ENCODE results near the gene XPR1. TPM values are rescaled to one million over a fixed set of nuclear protein-coding genes. Genes with fewer than 3 reads are reported as not detected.
A peak's percentile ranks its signal among the peaks of the same experiment; 100 is the strongest.

The XPR1 gene
- total RNA-seq, 1 experiment from 2014 or later, result 39.7 TPM

DNA sequence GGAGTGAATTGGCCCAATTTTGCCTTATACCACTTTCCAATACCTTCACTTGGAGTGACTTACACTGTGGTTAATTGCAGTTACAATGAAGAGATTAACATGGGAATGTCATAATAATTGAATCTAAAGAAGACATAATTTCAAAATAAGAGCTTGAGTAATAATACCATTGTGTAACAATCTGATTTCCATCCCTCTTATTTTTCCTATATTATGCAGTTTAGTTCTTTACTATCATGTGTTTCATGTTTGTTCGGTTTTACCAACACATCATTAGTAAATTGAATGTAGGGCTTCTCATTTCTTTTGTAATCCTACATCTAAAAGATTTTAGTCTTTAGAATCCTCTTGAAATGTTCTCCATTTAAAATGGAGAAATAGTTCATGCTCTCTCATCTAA is 19.2 kb upstream of the XPR1 start:
- intact Hi-C loops (cut with micrococcal nuclease), result no loop called here
- Mint-ChIP-seq H3K4me3 (ENCODE audit: unreplicated experiment) (no peak overlapping the region), H3K36me3 (ENCODE audit: insufficient read depth, unreplicated experiment) (no peaks in the 10 kb centered on the region), H3K4me1 (ENCODE audit: insufficient read depth, unreplicated experiment) (no peaks in the 10 kb centered on the region), H3K27ac (ENCODE audit: low read depth, unreplicated experiment) (no peak overlapping the region), H3K9me3 (ENCODE audit: unreplicated experiment) (no peaks in the 10 kb centered on the region), H3K27me3 (ENCODE audit: insufficient read depth, unreplicated experiment) (no peaks in the 10 kb centered on the region)
- BruUV-seq (replicated peaks), result no TSS peak
- TF ChIP-seq, protein P1, sequence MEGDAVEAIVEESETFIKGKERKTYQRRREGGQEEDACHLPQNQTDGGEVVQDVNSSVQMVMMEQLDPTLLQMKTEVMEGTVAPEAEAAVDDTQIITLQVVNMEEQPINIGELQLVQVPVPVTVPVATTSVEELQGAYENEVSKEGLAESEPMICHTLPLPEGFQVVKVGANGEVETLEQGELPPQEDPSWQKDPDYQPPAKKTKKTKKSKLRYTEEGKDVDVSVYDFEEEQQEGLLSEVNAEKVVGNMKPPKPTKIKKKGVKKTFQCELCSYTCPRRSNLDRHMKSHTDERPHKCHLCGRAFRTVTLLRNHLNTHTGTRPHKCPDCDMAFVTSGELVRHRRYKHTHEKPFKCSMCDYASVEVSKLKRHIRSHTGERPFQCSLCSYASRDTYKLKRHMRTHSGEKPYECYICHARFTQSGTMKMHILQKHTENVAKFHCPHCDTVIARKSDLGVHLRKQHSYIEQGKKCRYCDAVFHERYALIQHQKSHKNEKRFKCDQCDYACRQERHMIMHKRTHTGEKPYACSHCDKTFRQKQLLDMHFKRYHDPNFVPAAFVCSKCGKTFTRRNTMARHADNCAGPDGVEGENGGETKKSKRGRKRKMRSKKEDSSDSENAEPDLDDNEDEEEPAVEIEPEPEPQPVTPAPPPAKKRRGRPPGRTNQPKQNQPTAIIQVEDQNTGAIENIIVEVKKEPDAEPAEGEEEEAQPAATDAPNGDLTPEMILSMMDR (IDR thresholded peaks at IDR 0.05; ENCODE audit: unreplicated experiment), result no peak
- ChIA-PET POLR2A (interaction anchor here (0.6 to 1.3 kb wide), 4 partner anchors 9 to 117 kb away, joined by 3 to 8 read pairs (median 4); partner anchors contain the start of gene XPR1), CTCF (interaction anchor here (0.7 kb wide), 1 partner anchor 538 kb away, joined by 3 read pairs; no protein-coding TSS in a partner anchor)
- DNase-seq (ENCODE audit: unreplicated experiment), result peak; percentile 20

DNA sequence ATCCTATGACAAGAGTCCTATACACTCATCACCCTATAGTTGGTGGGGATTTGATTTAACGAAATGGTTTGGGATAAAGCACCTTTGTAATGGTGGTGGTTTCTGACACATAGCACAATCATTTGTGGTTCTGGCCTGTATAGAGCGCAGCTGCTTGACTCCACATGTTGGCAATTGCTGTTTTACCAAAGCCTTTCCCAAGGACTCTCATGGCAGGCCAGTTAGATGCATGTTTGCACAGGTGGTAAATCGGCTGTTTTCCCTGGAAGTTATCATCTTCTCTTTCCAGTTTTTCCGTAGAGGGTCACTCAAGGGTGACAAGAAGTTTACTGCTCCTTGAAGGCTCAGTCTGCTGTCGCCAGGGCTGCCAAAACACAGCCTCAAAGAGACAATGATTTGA is 17.1 kb upstream of the XPR1 start:
- intact Hi-C loops (cut with micrococcal nuclease), result no loop called here
- ChIA-PET POLR2A (no interaction called here), CTCF (interaction anchor here (0.6 kb wide), 1 partner anchor 30 kb away, joined by 4 read pairs; no protein-coding TSS in a partner anchor)
- no peaks in the 10 kb centered on the region for H3K4me1 Mint-ChIP-seq (ENCODE audit: insufficient read depth, unreplicated experiment)
- no TSS peak for BruUV-seq (replicated peaks)
- no peak for DNase-seq (ENCODE audit: unreplicated experiment)
- H3K27ac Mint-ChIP-seq (ENCODE audit: low read depth, unreplicated experiment), result no peak overlapping the region
- H3K27me3 Mint-ChIP-seq (ENCODE audit: insufficient read depth, unreplicated experiment), result no peaks in the 10 kb centered on the region
- no peak overlapping the region for H3K4me3 Mint-ChIP-seq (ENCODE audit: unreplicated experiment)
- H3K9me3 Mint-ChIP-seq (ENCODE audit: unreplicated experiment), result no peaks in the 10 kb centered on the region
- no peaks in the 10 kb centered on the region for H3K36me3 Mint-ChIP-seq (ENCODE audit: insufficient read depth, unreplicated experiment)
- TF ChIP-seq, protein P1 (IDR thresholded peaks at IDR 0.05; ENCODE audit: unreplicated experiment), result no peak

DNA sequence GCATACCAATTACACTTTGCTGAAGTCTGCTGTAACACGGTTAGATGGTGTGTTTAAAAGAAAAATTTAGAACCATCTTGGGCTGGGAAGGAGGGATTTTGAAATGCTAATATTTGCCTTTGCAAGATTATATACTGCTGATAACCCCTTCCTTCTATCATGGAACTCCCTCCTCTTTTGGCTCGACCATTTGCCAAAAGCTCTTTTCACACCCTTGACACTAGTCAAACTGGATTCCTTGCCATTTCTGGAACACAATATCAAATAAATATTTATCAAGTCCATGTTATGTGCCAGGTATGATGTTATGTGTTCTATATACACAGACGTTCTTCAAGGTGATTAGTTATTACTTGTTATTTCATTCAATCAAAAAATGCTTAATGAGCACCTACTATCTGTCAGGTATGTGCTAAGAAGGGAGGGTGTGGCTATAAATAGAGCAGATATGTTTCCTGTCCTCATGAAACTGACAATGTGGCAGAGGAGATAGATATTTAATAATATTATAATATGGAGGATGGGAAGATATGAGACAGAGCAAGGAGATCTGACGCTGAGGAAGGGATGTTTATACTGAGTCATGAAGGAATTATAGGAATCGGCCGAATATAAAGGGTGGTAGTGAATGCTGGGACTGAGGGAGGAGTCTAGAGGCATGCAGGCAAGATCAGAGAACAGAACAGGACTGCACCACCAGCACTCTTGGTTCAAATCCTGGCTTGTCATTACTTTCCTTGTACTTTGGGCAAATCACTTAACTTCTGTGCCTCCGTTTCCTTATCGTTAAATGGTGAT is 16.1 kb upstream of the XPR1 start:
- BruUV-seq (replicated peaks), result no TSS peak
- Mint-ChIP-seq H3K9me3 (ENCODE audit: unreplicated experiment) (no peaks in the 10 kb centered on the region), H3K4me1 (ENCODE audit: insufficient read depth, unreplicated experiment) (no peaks in the 10 kb centered on the region)

DNA sequence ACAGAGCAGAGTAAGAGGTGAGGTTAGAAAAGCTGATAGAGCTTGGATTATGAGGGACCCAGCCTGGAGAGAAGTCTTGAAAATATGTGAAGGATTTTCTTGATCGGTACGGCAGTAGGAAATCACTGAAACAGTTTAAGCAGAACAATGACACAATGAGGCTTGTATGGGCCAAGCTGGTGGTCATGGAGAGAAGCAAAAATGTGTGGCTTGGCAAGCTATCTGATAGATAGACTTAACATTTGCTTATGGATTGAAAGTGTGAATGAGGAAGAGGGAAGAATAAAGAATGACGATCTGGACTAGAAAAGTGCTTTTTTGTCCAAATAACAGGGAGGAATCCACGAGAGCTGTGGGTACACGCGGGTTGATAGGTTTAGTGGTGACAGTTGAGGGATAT is 15.4 kb upstream of the XPR1 start:
- H3K9me3 Mint-ChIP-seq (ENCODE audit: unreplicated experiment), result no peaks in the 10 kb centered on the region
- BruUV-seq (replicated peaks), result no TSS peak
- no peaks in the 10 kb centered on the region for H3K27me3 Mint-ChIP-seq (ENCODE audit: insufficient read depth, unreplicated experiment)
- ChIA-PET POLR2A (interaction anchor here (0.8 to 2.2 kb wide), 4 partner anchors 11 to 31 kb away, joined by 3 to 8 read pairs (median 3); no protein-coding TSS in a partner anchor), CTCF (interaction anchor here (1.0 kb wide), 2 partner anchors 11 to 82 kb away, joined by 3 read pairs; no protein-coding TSS in a partner anchor)
- no peak overlapping the region for H3K27ac Mint-ChIP-seq (ENCODE audit: low read depth, unreplicated experiment)
- no peak overlapping the region for H3K4me3 Mint-ChIP-seq (ENCODE audit: unreplicated experiment)
- intact Hi-C loops (cut with micrococcal nuclease), result no loop called here
- TF ChIP-seq, protein P1 (IDR thresholded peaks at IDR 0.05; ENCODE audit: unreplicated experiment), result no peak
- H3K36me3 Mint-ChIP-seq (ENCODE audit: insufficient read depth, unreplicated experiment), result no peaks in the 10 kb centered on the region
- no peak for DNase-seq (ENCODE audit: unreplicated experiment)
- H3K4me1 Mint-ChIP-seq (ENCODE audit: insufficient read depth, unreplicated experiment), result no peaks in the 10 kb centered on the region

More for the DNA sequence above, 16.1 kb upstream of the XPR1 start:
- ChIA-PET CTCF (interaction anchor here (0.5 to 0.6 kb wide), 2 partner anchors 171 to 233 kb away, joined by 3 to 4 read pairs; no protein-coding TSS in a partner anchor), POLR2A (interaction anchor here (0.6 to 1.5 kb wide), 2 partner anchors 16 to 36 kb away, joined by 3 read pairs; no protein-coding TSS in a partner anchor)
- no peak overlapping the region for H3K27ac Mint-ChIP-seq (ENCODE audit: low read depth, unreplicated experiment)
- H3K36me3 Mint-ChIP-seq (ENCODE audit: insufficient read depth, unreplicated experiment), result no peaks in the 10 kb centered on the region
- intact Hi-C loops (cut with micrococcal nuclease), result no loop called here
- DNase-seq (ENCODE audit: unreplicated experiment), result no peak
- no peaks in the 10 kb centered on the region for H3K27me3 Mint-ChIP-seq (ENCODE audit: insufficient read depth, unreplicated experiment)
- TF ChIP-seq, protein P1 (IDR thresholded peaks at IDR 0.05; ENCODE audit: unreplicated experiment), result no peak
- H3K4me3 Mint-ChIP-seq (ENCODE audit: unreplicated experiment), result no peak overlapping the region
